ENCODE measurements around the gene MYH11. TPM values are rescaled to one million over a fixed set of nuclear protein-coding genes. Genes with fewer than 3 reads are reported as not detected.

MYH11 gene
- total RNA-seq, 4 donors from 2014 or later: 5.6 to 57.7 (median 20.4) TPM

- intact Hi-C loops (cut with DNase I; ENCODE audit: low total_unique reads): no loop called here
- H3K27ac ChIP-seq: no peak overlapping the region
Observed at GRCh38 chr16:15714393-15715172, 142.2 kb downstream of the MYH11 start.

GRCh38 chr16:15708997-15709396 lies 147.8 kb downstream of the MYH11 start:
- no peak for TF ChIP-seq CTCF (IDR thresholded peaks at IDR 0.05 in 4 of 5, conservative IDR thresholded peaks at IDR 0.05 in 1 of 5)
- Histone ChIP-seq H3K9me3 (no peaks in the 10 kb centered on the region), H3K27me3 (no peaks in the 10 kb centered on the region), H3K4me3 (no peak overlapping the region), H3K27ac (no peak overlapping the region), H3K4me1 (no peaks in the 10 kb centered on the region), H3K36me3 (peaks cover 0 to 8% of the 10 kb centered on the region in 2 donors)
- ATAC-seq (no peak), DNase-seq (no peak)
- intact Hi-C loops (cut with DNase I; ENCODE audit: low total_unique reads) (loop anchor here (10.0 kb wide), 1 partner anchor 154 kb away; no protein-coding TSS in a partner anchor), in situ Hi-C loops (cut with MboI; ENCODE audit: low sequenced_read_pairs in 4 of 4) (no loop called here)

More at GRCh38 chr16:15714393-15715172, 142.2 kb downstream of the MYH11 start:
- Histone ChIP-seq H3K4me1 (no peaks in the 10 kb centered on the region), H3K9me3 (no peaks in the 10 kb centered on the region), H3K36me3 (peaks cover 0 to 8% of the 10 kb centered on the region in 2 donors), H3K4me3 (no peak overlapping the region), H3K27me3 (no peaks in the 10 kb centered on the region)
- DNase-seq (no peak), ATAC-seq (no peak)
- TF ChIP-seq CTCF (IDR thresholded peaks at IDR 0.05 in 4 of 5, conservative IDR thresholded peaks at IDR 0.05 in 1 of 5): no peak
- no peak for TF ChIP-seq POLR2A (IDR thresholded peaks at IDR 0.05)
- in situ Hi-C loops (cut with MboI; ENCODE audit: low sequenced_read_pairs in 4 of 4): no loop called here

GRCh38 chr16:15708096-15708495 lies 148.7 kb downstream of the MYH11 start:
- H3K27ac ChIP-seq: no peak overlapping the region
- H3K4me3 ChIP-seq: no peak overlapping the region
- in situ Hi-C loops (cut with MboI; ENCODE audit: low sequenced_read_pairs in 4 of 4): no loop called here
- DNase-seq (no peak), ATAC-seq (no peak)
- H3K27me3 ChIP-seq: no peaks in the 10 kb centered on the region
- no peaks in the 10 kb centered on the region for H3K9me3 ChIP-seq
- TF ChIP-seq CTCF (IDR thresholded peaks at IDR 0.05 in 4 of 5, conservative IDR thresholded peaks at IDR 0.05 in 1 of 5) (no peak), POLR2A (IDR thresholded peaks at IDR 0.05) (no peak)
- intact Hi-C loops (cut with DNase I; ENCODE audit: low total_unique reads): loop anchor here (10.0 kb wide), 1 partner anchor 153 kb away; no protein-coding TSS in a partner anchor
- peaks cover 0 to 8% of the 10 kb centered on the region in 2 donors for H3K36me3 ChIP-seq
- H3K4me1 ChIP-seq: no peaks in the 10 kb centered on the region

GRCh38 chr16:15707332-15707731 lies 149.5 kb downstream of the MYH11 start:
- intact Hi-C loops (cut with DNase I; ENCODE audit: low total_unique reads): loop anchor here (10.0 kb wide), 1 partner anchor 153 kb away; no protein-coding TSS in a partner anchor
- in situ Hi-C loops (cut with MboI; ENCODE audit: low sequenced_read_pairs in 4 of 4): no loop called here
- Histone ChIP-seq H3K27ac (no peak overlapping the region), H3K27me3 (no peaks in the 10 kb centered on the region), H3K4me1 (no peaks in the 10 kb centered on the region), H3K4me3 (no peak overlapping the region), H3K9me3 (no peaks in the 10 kb centered on the region), H3K36me3 (peaks cover 0 to 8% of the 10 kb centered on the region in 2 donors)
- TF ChIP-seq POLR2A (IDR thresholded peaks at IDR 0.05): no peak
- no peak for TF ChIP-seq CTCF (IDR thresholded peaks at IDR 0.05 in 4 of 5, conservative IDR thresholded peaks at IDR 0.05 in 1 of 5)
- DNase-seq (no peak), ATAC-seq (no peak)

Measured in gastrocnemius medialis (tissue), 4 donors.